Measurements from ENCODE around the gene MCF2L.

MCF2L gene

GRCh38 chr13:113116871-113117271 lies 147.9 kb downstream of the MCF2L start:
- DNase-seq: no peak

- no peak for DNase-seq
These were observed 148.4 kb downstream of the MCF2L start for GRCh38 chr13:113117335-113117872.

GRCh38 chr13:113117911-113118260 lies 148.9 kb downstream of the MCF2L start:
- no peak for DNase-seq

DNA sequence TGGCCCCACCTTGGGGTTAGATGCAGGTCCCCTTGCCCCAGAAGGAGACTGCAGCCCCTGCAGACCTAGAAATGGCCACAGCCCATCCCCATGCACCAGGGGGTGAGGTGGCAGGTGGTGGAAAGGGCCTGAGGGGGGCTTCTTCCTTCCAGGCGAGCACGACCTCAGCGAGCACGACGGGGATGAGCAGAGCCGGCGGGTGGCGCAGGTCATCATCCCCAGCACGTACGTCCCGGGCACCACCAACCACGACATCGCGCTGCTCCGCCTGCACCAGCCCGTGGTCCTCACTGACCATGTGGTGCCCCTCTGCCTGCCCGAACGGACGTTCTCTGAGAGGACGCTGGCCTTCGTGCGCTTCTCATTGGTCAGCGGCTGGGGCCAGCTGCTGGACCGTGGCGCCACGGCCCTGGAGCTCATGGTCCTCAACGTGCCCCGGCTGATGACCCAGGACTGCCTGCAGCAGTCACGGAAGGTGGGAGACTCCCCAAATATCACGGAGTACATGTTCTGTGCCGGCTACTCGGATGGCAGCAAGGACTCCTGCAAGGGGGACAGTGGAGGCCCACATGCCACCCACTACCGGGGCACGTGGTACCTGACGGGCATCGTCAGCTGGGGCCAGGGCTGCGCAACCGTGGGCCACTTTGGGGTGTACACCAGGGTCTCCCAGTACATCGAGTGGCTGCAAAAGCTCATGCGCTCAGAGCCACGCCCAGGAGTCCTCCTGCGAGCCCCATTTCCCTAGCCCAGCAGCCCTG lies 149.4 kb downstream of the MCF2L start:
- no peak for DNase-seq

- no peak for DNase-seq
These were observed 150.3 kb downstream of the MCF2L start for GRCh38 chr13:113119166-113119821.

GRCh38 chr13:113119822-113120189 lies 150.8 kb downstream of the MCF2L start:
- DNase-seq: no peak

DNA sequence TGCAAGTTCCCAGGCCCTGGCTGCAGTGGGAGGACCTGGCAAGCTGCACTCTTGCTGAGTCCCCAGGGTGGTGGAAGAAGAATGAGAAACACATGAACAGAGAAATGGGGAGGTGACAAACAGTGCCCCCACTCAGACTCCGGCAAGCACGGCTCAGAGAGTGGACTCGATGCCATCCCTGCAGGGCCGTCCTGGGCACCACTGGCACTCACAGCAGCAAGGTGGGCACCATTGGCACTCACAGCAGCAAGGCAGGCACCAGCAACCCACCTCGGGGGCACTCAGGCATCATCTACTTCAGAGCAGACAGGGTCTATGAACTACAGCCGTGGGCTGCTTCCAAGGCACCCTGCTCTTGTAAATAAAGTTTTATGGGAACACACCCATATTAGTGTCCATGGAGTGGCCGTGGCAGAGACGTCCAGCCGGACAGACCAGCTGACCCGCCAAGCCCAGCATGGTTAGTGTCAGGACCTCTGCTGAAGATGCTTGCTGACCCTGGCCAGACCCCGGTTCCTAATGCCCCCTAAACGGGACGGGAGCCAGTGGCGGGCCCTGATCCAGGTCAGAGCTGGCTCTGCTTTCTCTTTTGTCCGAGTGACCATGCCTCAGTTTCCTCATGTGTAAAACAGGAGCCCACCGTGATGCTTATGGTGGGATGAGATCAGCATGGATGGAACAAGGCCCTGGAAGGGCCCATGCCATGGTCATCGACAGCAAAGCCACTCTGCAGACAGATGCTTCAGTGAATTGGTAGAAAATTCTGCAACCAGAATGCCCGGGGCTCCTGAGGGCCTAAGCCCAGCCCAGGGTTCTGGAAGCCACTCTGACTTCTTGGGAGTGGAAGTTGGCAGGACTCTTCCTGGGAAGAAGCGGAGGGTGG lies 151.5 kb downstream of the MCF2L start:
- no peak for DNase-seq

GRCh38 chr13:113121183-113121927 lies 152.3 kb downstream of the MCF2L start:
- DNase-seq: no peak

DNA sequence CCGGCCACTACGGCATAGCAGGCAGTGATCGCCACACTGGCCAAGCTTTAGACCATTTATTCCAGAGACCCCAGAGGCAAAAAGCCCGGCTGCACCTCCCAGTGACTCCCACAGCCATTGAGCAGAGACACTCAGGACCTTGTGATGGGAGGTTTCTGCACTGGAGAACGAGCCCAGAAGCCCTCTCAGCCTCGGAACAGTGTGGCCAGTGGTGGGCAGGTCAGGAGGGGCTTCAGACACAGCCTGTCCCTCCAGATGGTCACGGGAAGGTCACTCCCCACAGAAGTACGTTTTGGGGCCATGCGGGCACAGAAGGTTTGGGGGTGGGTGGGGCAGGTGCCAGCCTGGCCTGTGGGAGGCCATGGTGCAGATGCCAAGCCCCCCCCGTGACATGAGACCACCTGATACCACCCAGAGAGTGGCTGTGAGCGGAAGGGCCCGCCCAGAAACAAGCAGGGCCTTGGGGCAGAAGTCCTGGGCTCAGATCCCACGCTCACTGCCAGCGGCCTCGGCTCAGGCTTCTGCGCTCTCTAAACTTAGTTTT lies 153.0 kb downstream of the MCF2L start:
- DNase-seq: no peak

- DNase-seq: no peak
These were observed 153.7 kb downstream of the MCF2L start, which contains the start of gene F10 for GRCh38 chr13:113122550-113123225. TSS of gene F10 (plus strand) at chr13:113122799. CDS start at chr13:113122856, 57 bp downstream.

DNA sequence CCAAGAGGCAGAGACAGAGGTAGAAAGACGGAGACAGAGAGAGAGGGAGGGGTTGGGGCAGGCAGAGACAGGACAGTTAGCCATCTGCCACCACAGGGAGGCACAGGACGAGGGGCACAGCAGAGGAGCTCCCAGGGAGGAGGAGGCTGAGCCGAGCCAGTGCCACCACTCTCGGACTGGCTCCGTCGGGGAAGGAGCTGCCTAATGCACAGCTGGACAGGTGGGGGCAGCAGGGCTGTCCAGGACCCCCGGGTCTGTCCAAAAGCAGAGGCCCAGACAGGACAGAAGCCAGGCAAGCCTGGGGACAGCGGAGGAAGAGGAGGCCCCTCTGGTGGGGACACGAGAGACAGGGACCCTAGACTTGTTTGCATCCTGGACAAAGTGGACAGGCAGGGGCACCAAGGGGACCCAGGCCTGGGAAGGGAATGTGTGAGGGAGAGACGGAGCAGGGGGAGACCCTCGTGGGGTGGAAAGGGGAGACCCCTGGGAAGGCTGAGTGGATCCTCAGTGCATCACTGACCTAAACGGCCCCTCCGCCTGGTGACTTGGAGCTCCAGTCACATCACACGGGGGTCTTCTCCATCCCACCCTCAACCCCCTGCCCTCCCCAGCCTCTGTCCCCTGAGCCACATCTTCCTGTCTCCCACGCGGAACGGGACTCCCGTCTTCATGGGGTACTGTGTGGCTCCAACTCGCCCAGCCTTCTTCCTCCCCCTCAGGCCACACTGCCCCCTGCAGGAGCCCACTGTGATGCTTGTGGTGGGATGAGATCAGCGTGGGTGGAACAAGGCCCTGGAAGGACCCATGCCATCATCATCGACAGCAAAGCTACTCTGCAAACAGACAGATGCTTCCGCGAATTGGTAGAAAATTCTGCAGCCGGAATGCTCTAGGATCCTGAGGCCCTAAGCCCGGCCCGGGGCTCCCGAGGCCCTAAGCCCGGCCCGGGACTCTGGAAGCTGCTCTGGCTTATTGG lies 154.5 kb downstream of the MCF2L start:
- no peak for DNase-seq

GRCh38 chr13:113124211-113124970 lies 155.4 kb downstream of the MCF2L start:
- DNase-seq: no peak

- no peak for DNase-seq
These were observed 156.7 kb downstream of the MCF2L start for GRCh38 chr13:113125506-113126264.

GRCh38 chr13:113126265-113127150 lies 157.5 kb downstream of the MCF2L start:
- DNase-seq: no peak

DNA sequence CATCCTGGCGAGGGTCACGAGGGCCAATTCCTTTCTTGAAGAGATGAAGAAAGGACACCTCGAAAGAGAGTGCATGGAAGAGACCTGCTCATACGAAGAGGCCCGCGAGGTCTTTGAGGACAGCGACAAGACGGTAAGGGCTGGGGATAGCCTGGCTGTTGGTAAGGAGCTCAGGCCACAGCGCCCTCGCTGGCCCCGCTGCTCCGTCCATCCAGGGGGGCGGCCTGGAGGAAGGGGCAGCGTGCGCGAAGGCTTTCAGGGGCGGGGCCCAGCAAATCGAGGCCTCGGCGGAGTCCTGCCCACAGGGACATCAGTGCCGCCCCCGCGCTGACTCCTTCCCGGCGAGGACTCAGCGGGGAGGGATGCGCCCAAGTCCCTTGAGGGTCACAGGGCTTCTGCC lies 160.5 kb downstream of the MCF2L start:
- DNase-seq: no peak

GRCh38 chr13:113129921-113130750 lies 161.1 kb downstream of the MCF2L start:
- DNase-seq: no peak

DNA sequence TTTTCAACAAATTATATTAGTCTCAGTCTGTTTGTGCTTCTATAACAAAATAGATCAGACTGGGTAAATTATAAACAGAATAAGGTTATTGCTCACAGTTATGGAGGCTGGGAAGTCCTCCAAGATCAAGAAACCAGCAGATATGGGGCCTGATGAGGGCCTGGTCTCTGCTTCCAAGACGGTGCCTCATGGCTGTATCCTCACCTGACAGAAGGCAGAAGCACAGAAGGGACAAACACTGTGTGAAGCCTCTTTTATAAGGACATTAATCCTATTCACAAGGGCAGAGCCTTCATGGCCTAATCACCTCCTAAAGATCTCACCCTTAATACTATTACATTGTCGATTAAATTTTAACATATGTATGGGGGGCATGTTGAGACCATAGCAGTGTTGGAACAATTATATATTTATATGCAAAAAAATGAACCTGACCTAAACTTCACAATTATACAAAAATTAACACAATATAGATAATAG lies 166.3 kb downstream of the MCF2L start:
- no peak for DNase-seq
